Glomerular visceral epithelial cell (primary cell): Measurements from ENCODE around the gene SGMS1.
"Not testable (repeated sequence)": the region's sequence is repeated elsewhere in the genome, so short reads cannot be mapped to it uniquely, and the experiment has no call there.

Source experiments
- DNase-seq: peaks from one replicate; pipeline ENCODE4 v3.0.0-alpha.2; 2016; ENCODE audit errors: extremely low spot score

SGMS1 gene

DNA sequence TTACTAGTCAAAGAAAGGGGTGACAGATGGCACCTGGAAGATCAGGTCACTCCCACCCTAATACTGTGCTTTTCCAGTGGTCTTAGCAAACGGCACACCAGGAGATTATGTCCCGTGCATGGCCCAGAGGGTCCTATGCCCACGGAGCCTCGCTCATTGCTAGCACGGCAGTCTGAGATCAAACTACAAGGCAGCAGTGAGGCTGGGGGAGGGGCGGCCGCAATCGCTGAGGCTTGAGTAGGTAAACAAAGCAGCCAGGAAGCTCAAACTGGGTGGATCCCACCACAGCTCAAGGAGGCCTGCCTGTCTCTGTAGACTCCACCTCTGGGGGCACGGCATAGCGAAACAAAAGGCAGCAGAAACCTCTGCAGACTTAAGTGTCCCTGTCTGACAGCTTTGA is 361.1 kb downstream of the SGMS1 start:
- not testable (repeated sequence) for DNase-seq

GRCh38 chr10:50260791-50261281 is 362.9 kb downstream of the SGMS1 start:
- peak; percentile 27 for DNase-seq
